A549 (cell line): ENCODE results near the gene ALPI. TPM values are rescaled to one million over a fixed set of nuclear protein-coding genes. Genes with fewer than 3 reads are reported as not detected.
A peak's percentile ranks its signal among the peaks of the same experiment; 100 is the strongest.
"Not testable (repeated sequence)": the region's sequence is repeated elsewhere in the genome, so short reads cannot be mapped to it uniquely, and the experiment has no call there.

Experiments used
- ATAC-seq, 2 experiments: fragments of 200-7000 bp in 1 of 2; fragments of >200 bp in 1 of 2; cut with Nextera tagmentation in 1 of 2; cut with Tn5 transposase in 1 of 2; 3 replicates each; pipeline versions ENCODE4 v1.8.0 to v1.9.1; 2018 to 2020; ENCODE audit warnings: mild to moderate bottlenecking in 1 of 2, moderate library complexity in 1 of 2
- CTCF ChIA-PET: fragments of 300-600 bp; sonication (Branson Sonifier 250); formaldehyde crosslinking; extraction: SDS; loops from one replicate; lab custom pipeline; 2021; ENCODE audit warnings: antibody characterized with exemption, inconsistent platforms; lab: Yijun Ruan, JAX
- POLR2A ChIA-PET: fragments of 350-600 bp; formaldehyde crosslinking; extraction: SDS; loops from one replicate; lab custom pipeline; 2021; ENCODE audit warnings: antibody characterized with exemption, inconsistent platforms; lab: Yijun Ruan, JAX
- DNase-seq, 2 experiments: peaks; one replicate each; pipeline versions ENCODE4 v3.0.0 to v3.0.0-alpha.2; 2011 to 2016; ENCODE audit warnings: low read depth in 1 of 2, low spot score in 1 of 2
- FAIRE-seq: peaks from 2 replicates; lab custom pipeline; 2011; peaks lifted over from hg19 to GRCh38; lab: Jason Lieb, UNC
- H3K27ac ChIP-seq, 2 experiments: fragments of >200 bp; sonication (Bioruptor Twin); formaldehyde crosslinking; 3 replicates each; pipeline ENCODE4 v1.5.1; 2016 to 2017
- H3K4me1 ChIP-seq: fragments of >200 bp; sonication (Bioruptor Twin); formaldehyde crosslinking; 3 replicates; pipeline ENCODE4 v1.6.1; 2016
- H3K4me2 ChIP-seq: fragments of >200 bp; sonication (Bioruptor Twin); formaldehyde crosslinking; 3 replicates; pipeline ENCODE4 v1.6.1; 2016
- H3K4me3 ChIP-seq: fragments of >200 bp; sonication (Bioruptor Twin); formaldehyde crosslinking; 3 replicates; pipeline ENCODE4 v1.5.1; 2016
- H3K9me3 ChIP-seq: fragments of >200 bp; sonication (Bioruptor Twin); formaldehyde crosslinking; 3 replicates; pipeline ENCODE4 v1.6.1; 2016
- BCL3 ChIP-seq: fragments of >200 bp; sonication (Bioruptor Twin); formaldehyde crosslinking; IDR thresholded peaks from 3 replicates; pipeline ENCODE4 v1.6.1; 2016
- BHLHE40 ChIP-seq: IDR thresholded peaks from 2 replicates; pipeline ENCODE4 v1.6.1; 2012; ENCODE audit warnings: low read depth, low read length, inconsistent platforms
- CBX2 ChIP-seq: fragments of 200-600 bp; sonication (generic); IDR thresholded peaks from 2 replicates; pipeline ENCODE4 v1.6.1; 2016; ENCODE audit warnings: low read depth, mild to moderate bottlenecking, borderline replicate concordance
- CBX8 ChIP-seq: fragments of 200-600 bp; sonication (generic); IDR thresholded peaks from 2 replicates; pipeline ENCODE4 v1.6.1; 2016
- CHD2 ChIP-seq: fragments of 150-350 bp; IDR thresholded peaks from 2 replicates; pipeline ENCODE4 v1.6.1; 2014; ENCODE audit warnings: low read length; ENCODE audit not compliant: partially characterized antibody
- CTCF ChIP-seq: fragments of >200 bp; sonication (Bioruptor Twin); formaldehyde crosslinking; IDR thresholded peaks from 3 replicates; pipeline ENCODE4 v1.5.1; 2016
- ESRRA ChIP-seq: fragments of 150-350 bp; IDR thresholded peaks from 2 replicates; pipeline ENCODE4 v1.6.1; 2014; ENCODE audit warnings: mild to moderate bottlenecking, low read length, borderline replicate concordance
- FOSB ChIP-seq: fragments of 250-450 bp; sonication (Bioruptor Pico); IDR thresholded peaks from 2 replicates; pipeline ENCODE4 v1.5.0; 2020; ENCODE audit warnings: mild to moderate bottlenecking, moderate library complexity
- HDAC2 ChIP-seq: fragments of 200-600 bp; sonication (generic); IDR thresholded peaks from 2 replicates; pipeline ENCODE4 v1.6.1; 2016
- HEYL ChIP-seq: fragments of 250-450 bp; sonication (Bioruptor Pico); IDR thresholded peaks from 2 replicates; pipeline ENCODE4 v1.8.0; 2021; ENCODE audit warnings: mild to moderate bottlenecking, moderate library complexity
- HOXB13 ChIP-seq: fragments of 250-450 bp; sonication (Bioruptor Pico); IDR thresholded peaks from 2 replicates; pipeline ENCODE4 v1.5.0; 2020; ENCODE audit warnings: low read depth, mild to moderate bottlenecking, moderate library complexity
- JUN ChIP-seq, 2 experiments: fragments of >200 bp; sonication (Bioruptor Twin); formaldehyde crosslinking; IDR thresholded peaks; 2 replicates in 1 of 2; 3 replicates in 1 of 2; pipeline ENCODE4 v1.6.1; 2016 to 2017
- KDM1A ChIP-seq: fragments of 200-600 bp; sonication (generic); IDR thresholded peaks from 2 replicates; pipeline ENCODE4 v1.6.1; 2016; ENCODE audit warnings: low read depth, mild to moderate bottlenecking
- KDM5A ChIP-seq: fragments of 200-600 bp; sonication (generic); IDR thresholded peaks from 2 replicates; pipeline ENCODE4 v1.6.1; 2016; ENCODE audit warnings: antibody characterized with exemption, mild to moderate bottlenecking
- MAX ChIP-seq: IDR thresholded peaks from 2 replicates; pipeline ENCODE4 v1.6.1; 2012
- MAZ ChIP-seq: fragments of 150-350 bp; IDR thresholded peaks from 2 replicates; pipeline ENCODE4 v1.6.1; 2014; ENCODE audit warnings: antibody characterized with exemption, low read depth, low read length, borderline replicate concordance
- NR3C1 ChIP-seq: fragments of >200 bp; sonication (Bioruptor Twin); formaldehyde crosslinking; IDR thresholded peaks from 3 replicates; pipeline ENCODE4 v1.6.1; 2017
- PHF8 ChIP-seq: fragments of 200-600 bp; sonication (generic); IDR thresholded peaks from 2 replicates; pipeline ENCODE4 v1.6.1; 2016; ENCODE audit warnings: low read depth, mild to moderate bottlenecking, antibody characterized with exemption, moderate library complexity, borderline replicate concordance
- POLR2AphosphoS2 ChIP-seq: conservative IDR thresholded peaks from 2 replicates; pipeline ENCODE4 v1.6.1; 2012; ENCODE audit warnings: low read length, improper control_type of control experiment, inconsistent platforms
- RAD21 ChIP-seq, 2 experiments: fragments of >200 bp in 1 of 2; sonication (Bioruptor Twin) in 1 of 2; formaldehyde crosslinking in 1 of 2; IDR thresholded peaks in 1 of 2; conservative IDR thresholded peaks in 1 of 2; 2 replicates in 1 of 2; 3 replicates in 1 of 2; pipeline ENCODE4 v1.6.1; 2012 to 2018; ENCODE audit warnings: inconsistent platforms in 1 of 2
- RNF2 ChIP-seq: fragments of 200-600 bp; sonication (generic); IDR thresholded peaks from 2 replicates; pipeline ENCODE4 v1.6.1; 2016; ENCODE audit warnings: low read depth, mild to moderate bottlenecking, antibody characterized with exemption, moderate library complexity, borderline replicate concordance
- SREBF2 ChIP-seq: fragments of 450-650 bp; IDR thresholded peaks from 2 replicates; pipeline ENCODE4 v1.6.1; 2014; ENCODE audit warnings: mild to moderate bottlenecking, moderate library complexity
- TFCP2L1 ChIP-seq: fragments of 250-450 bp; sonication (Bioruptor Pico); IDR thresholded peaks from 2 replicates; pipeline ENCODE4 v1.5.0; 2021; ENCODE audit warnings: mild to moderate bottlenecking
- TP53 ChIP-seq: fragments of 250-450 bp; sonication (Bioruptor Pico); IDR thresholded peaks from 2 replicates; pipeline ENCODE4 v1.5.0; 2021; ENCODE audit warnings: mild to moderate bottlenecking, moderate library complexity
- ZC3H11A ChIP-seq: fragments of 450-650 bp; IDR thresholded peaks from 2 replicates; pipeline ENCODE4 v1.6.1; 2014; ENCODE audit warnings: antibody characterized with exemption, mild to moderate bottlenecking
- WGBS: methylation state at CpG from one replicate; pipeline ENCODE4 v1.1.6; 2017; ENCODE audit errors: missing lambda C conversion rate; 5-methylcytosine and 5-hydroxymethylcytosine counted together
- polyA plus RNA-seq, 4 experiments: library from polyadenylated mRNA; depleted of rRNA in 3 of 4; stranded (reverse); fragments of >200 nt; fragmentation: RNase III in 1 of 4; extraction: RNeasy Plus Mini Kit Qiagen cat#74134 plus additional on column Dnase treatment in 1 of 4; gene quantifications; 2 replicates in 3 of 4; 3 replicates in 1 of 4; pipeline ENCODE4 v1.2.3, GENCODE V29; 2011 to 2017

The ALPI gene
- polyA plus RNA-seq, 2 of the 4 experiments (the other 2 are of a cell fraction) = 0.05 TPM; not detected in 1

GRCh38 chr2:232442431-232442830 lies 13.5 kb upstream of the ALPI start:
- WGBS = 87% methylated on average over 11 of the region's 13 CpGs
- H3K9me3 ChIP-seq, FAIRE-seq, DNase-seq, H3K27ac ChIP-seq, ATAC-seq, H3K4me3 ChIP-seq, POLR2A ChIA-PET, H3K4me2 ChIP-seq: not testable (repeated sequence)
- CTCF ChIA-PET = interaction anchor here (0.6 to 4.8 kb wide), 6 partner anchors 79 to 541 kb away, joined by 3 to 50 read pairs (median 26); partner anchors contain the start of gene PRSS56
- peaks cover 16% of the 10 kb centered on the region for H3K4me1 ChIP-seq

GRCh38 chr2:232443047-232443446 lies 12.9 kb upstream of the ALPI start:
- H3K4me2 ChIP-seq, FAIRE-seq, POLR2A ChIA-PET, H3K4me3 ChIP-seq, DNase-seq, H3K9me3 ChIP-seq, H3K27ac ChIP-seq, ATAC-seq: not testable (repeated sequence)
- CTCF ChIA-PET = interaction anchor here (0.6 to 4.8 kb wide), 4 partner anchors 79 to 542 kb away, joined by 3 to 50 read pairs (median 21); partner anchors contain the start of gene PRSS56
- WGBS = no CpG with 5 or more reads among the region's 13 CpGs
- H3K4me1 ChIP-seq = peaks cover 16% of the 10 kb centered on the region

- WGBS = 89% methylated on average over 11 of the region's 21 CpGs
- POLR2A ChIA-PET, H3K4me3 ChIP-seq, FAIRE-seq, DNase-seq, H3K9me3 ChIP-seq, ATAC-seq: not testable (repeated sequence)
- Histone ChIP-seq H3K4me2 (peak overlapping the region; percentile 28; the same call in 1 of the 3 replicates), H3K4me1 (peaks cover 16% of the 10 kb centered on the region), H3K27ac (peak overlapping the region; percentile 80 to 93)
- CTCF ChIA-PET = interaction anchor here (0.6 to 3.2 kb wide), 23 partner anchors 8 to 673 kb away, joined by 3 to 39 read pairs (median 5); partner anchors contain the start of gene PRSS56
Measured at GRCh38 chr2:232443669-232444408, 12.1 kb upstream of the ALPI start.

- CTCF ChIA-PET = interaction anchor here (0.6 to 3.2 kb wide), 30 partner anchors 9 to 673 kb away, joined by 3 to 39 read pairs (median 4); partner anchors contain the start of gene PRSS56
- FAIRE-seq (no peak), DNase-seq (peak; percentile 60 to 85), ATAC-seq (peak; percentile 41 to 78; a peak in 5 of 6 replicates)
- H3K27ac ChIP-seq = peak overlapping the region; percentile 80 to 93
- H3K4me1 ChIP-seq = peaks cover 16% of the 10 kb centered on the region
- H3K4me2 ChIP-seq = peak overlapping the region; percentile 28; the same call in 1 of the 3 replicates
- H3K9me3 ChIP-seq = no peaks in the 10 kb centered on the region
- H3K4me3 ChIP-seq = no peak overlapping the region
- POLR2A ChIA-PET = no interaction called here
- 72% methylated on average over 18 of the region's 21 CpGs for WGBS
- TF ChIP-seq MAZ = no peak
- TF ChIP-seq ESRRA = no peak
- no peak for TF ChIP-seq SREBF2
- no peak for TF ChIP-seq RNF2
- no peak for TF ChIP-seq ZC3H11A
- TF ChIP-seq FOSB (CRISPR knock-in tag) = no peak
- no peak for TF ChIP-seq HEYL (CRISPR knock-in tag)
- peak; percentile 62 for TF ChIP-seq CTCF
- no peak for TF ChIP-seq POLR2AphosphoS2
- TF ChIP-seq BHLHE40 = no peak
- no peak for TF ChIP-seq KDM5A
- no peak for TF ChIP-seq PHF8
- peak; percentile 95 for TF ChIP-seq MAX
- 0 out of 5 replicates have a peak, but pooled peaks of 1 of the 2 experiments have one; percentile 38 for TF ChIP-seq JUN (IDR thresholded peaks at IDR 0.05)
- TF ChIP-seq HOXB13 (CRISPR knock-in tag) = no peak
- TF ChIP-seq KDM1A = no peak
- TF ChIP-seq RAD21 (conservative IDR thresholded peaks at IDR 0.05 in 1 of 2, IDR thresholded peaks at IDR 0.05 in 1 of 2) = 0 out of 5 replicates have a peak, but pooled peaks of 1 of the 2 experiments have one; percentile 11
- no peak for TF ChIP-seq HDAC2
- TF ChIP-seq TFCP2L1 (CRISPR knock-in tag) = peak; percentile 43; the same call in 1 of the 2 replicates
- no peak for TF ChIP-seq CHD2
- TF ChIP-seq TP53 (CRISPR knock-in tag) = no peak
- no peak for TF ChIP-seq NR3C1
- no peak for TF ChIP-seq CBX2
- no peak for TF ChIP-seq CBX8
- TF ChIP-seq BCL3 = no peak
Measured at GRCh38 chr2:232444409-232445148, 11.4 kb upstream of the ALPI start.
